ENCODE measurements around the gene ING3.

ING3 gene

DNA sequence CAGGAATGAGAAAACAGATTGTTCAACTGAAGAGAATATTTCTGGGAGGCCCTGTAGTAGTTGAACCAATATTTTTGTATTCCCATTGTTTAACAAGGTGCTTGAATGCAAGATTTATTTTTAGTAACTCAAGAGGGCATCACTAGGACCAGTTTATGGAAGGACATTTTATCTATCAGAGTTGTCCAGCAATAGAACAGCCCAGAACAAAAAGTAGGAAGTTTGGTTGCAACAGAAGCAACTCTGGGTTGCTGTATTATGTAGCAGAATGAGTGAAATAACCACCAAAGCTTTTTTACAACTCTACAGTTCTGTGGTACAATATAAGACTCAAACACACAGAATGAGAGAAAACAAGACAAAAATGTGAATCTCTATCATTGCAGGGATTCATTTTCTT, 72.6 kb downstream of the ING3 start:
- Histone ChIP-seq H3K27me3 (ENCODE audit: low read length) (no peaks in the 10 kb centered on the region), H2AFZ (ENCODE audit: low read depth, low read length, severe bottlenecking) (no peak overlapping the region), H3K9me2 (replicated peaks; ENCODE audit: insufficient read depth, low read length) (no peaks in the 10 kb centered on the region), H3K9me3 (ENCODE audit: insufficient read depth, low read length) (no peaks in the 10 kb centered on the region), H3K9ac (ENCODE audit: low read length) (no peak overlapping the region), H3K79me2 (ENCODE audit: insufficient read depth, low read length) (no peaks in the 10 kb centered on the region), H3K4me3 (ENCODE audit: insufficient read depth, low read length, poor library complexity, severe bottlenecking) (no peak overlapping the region), H4K20me1 (ENCODE audit: low read depth, low read length) (no peaks in the 10 kb centered on the region), H3K36me3 (ENCODE audit: low read length) (no peaks in the 10 kb centered on the region), H3K4me2 (ENCODE audit: low read depth, low read length, poor library complexity, severe bottlenecking) (no peak overlapping the region), H3F3A (ENCODE audit: insufficient read depth) (no peaks in the 10 kb centered on the region), H3K27ac (ENCODE audit: low read depth, low read length) (no peak overlapping the region)
- no peak for TF ChIP-seq EZH2phosphoT487 (conservative IDR thresholded peaks at IDR 0.05; ENCODE audit: low read length)
- TF ChIP-seq, protein P1, sequence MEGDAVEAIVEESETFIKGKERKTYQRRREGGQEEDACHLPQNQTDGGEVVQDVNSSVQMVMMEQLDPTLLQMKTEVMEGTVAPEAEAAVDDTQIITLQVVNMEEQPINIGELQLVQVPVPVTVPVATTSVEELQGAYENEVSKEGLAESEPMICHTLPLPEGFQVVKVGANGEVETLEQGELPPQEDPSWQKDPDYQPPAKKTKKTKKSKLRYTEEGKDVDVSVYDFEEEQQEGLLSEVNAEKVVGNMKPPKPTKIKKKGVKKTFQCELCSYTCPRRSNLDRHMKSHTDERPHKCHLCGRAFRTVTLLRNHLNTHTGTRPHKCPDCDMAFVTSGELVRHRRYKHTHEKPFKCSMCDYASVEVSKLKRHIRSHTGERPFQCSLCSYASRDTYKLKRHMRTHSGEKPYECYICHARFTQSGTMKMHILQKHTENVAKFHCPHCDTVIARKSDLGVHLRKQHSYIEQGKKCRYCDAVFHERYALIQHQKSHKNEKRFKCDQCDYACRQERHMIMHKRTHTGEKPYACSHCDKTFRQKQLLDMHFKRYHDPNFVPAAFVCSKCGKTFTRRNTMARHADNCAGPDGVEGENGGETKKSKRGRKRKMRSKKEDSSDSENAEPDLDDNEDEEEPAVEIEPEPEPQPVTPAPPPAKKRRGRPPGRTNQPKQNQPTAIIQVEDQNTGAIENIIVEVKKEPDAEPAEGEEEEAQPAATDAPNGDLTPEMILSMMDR (IDR thresholded peaks at IDR 0.05; ENCODE audit: insufficient read depth, low read length, poor library complexity, severe bottlenecking) = no peak

DNA sequence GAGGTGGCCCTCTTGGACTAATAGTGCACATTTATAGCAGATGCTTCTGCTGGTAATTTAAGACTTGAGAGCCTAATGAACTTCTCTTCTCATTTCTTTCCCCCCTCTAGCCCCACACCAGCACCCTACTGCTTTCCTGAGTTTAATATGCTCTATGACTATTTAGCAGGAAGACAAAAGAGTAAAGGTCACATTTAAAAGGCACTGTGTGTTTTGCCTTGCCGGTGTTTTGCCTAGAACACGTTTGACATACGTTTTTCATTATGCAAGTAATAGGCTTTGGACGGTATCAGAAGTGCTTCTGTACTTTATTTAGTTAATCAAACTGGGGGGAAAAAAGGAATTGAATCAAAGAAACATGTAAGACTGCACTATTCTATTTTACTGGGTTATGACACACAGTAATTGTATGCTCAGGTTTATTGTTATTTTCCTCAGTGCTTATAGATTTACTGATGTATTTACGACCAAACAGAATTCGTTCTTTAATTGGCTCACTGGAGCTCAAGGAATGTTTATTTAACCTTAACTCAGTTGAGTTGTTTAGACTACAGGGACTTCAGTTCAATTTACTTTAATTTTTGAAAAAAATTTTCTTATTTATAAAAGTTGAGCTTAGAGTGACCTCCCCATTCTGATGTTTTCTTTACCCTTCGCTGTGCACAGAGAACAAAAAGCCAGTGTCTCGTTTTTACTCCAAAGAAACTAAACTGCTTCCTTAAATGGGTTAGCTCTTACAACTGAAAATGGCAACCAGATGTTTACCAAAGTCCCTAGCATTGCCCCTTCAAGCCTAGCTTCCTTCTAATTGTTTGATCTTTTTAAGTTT, 73.3 kb downstream of the ING3 start:
- no peak overlapping the region for H2AFZ ChIP-seq (ENCODE audit: low read depth, low read length, severe bottlenecking)
- H3K27ac ChIP-seq (ENCODE audit: low read depth, low read length) = no peak overlapping the region
- no peak overlapping the region for H3K4me2 ChIP-seq (ENCODE audit: low read depth, low read length, poor library complexity, severe bottlenecking)

DNA sequence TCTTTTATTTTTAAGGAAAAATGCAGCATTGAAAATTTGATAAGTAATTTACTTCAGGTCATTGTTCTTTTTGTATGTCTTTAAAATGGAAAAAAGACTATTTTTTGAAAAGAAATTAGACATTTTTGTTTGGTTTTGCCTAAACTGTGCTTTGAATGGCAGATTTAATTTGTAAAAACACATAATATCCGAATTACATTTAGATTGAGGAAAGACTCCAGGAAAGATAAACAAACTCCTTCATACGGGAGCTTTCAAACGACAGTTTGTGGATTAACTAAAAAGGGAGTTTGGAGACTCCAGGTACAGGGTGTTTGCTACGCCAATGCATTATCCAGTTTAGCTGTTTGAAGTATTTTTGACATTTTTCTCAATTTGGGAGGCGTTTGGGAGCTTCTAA, 74.0 kb downstream of the ING3 start:
- Histone ChIP-seq H3K4me3 (ENCODE audit: insufficient read depth, low read length, poor library complexity, severe bottlenecking) (no peak overlapping the region), H3F3A (ENCODE audit: insufficient read depth) (no peaks in the 10 kb centered on the region), H3K27ac (ENCODE audit: low read depth, low read length) (no peak overlapping the region), H2AFZ (ENCODE audit: low read depth, low read length, severe bottlenecking) (no peak overlapping the region), H3K27me3 (ENCODE audit: low read length) (no peaks in the 10 kb centered on the region), H3K9me3 (ENCODE audit: insufficient read depth, low read length) (no peaks in the 10 kb centered on the region), H4K20me1 (ENCODE audit: low read depth, low read length) (no peaks in the 10 kb centered on the region), H3K9me2 (replicated peaks; ENCODE audit: insufficient read depth, low read length) (no peaks in the 10 kb centered on the region), H3K9ac (ENCODE audit: low read length) (no peak overlapping the region), H3K4me2 (ENCODE audit: low read depth, low read length, poor library complexity, severe bottlenecking) (no peak overlapping the region), H3K79me2 (ENCODE audit: insufficient read depth, low read length) (no peaks in the 10 kb centered on the region), H3K36me3 (ENCODE audit: low read length) (no peaks in the 10 kb centered on the region)
- no peak for TF ChIP-seq EZH2phosphoT487 (conservative IDR thresholded peaks at IDR 0.05; ENCODE audit: low read length)
- TF ChIP-seq, protein P1 (IDR thresholded peaks at IDR 0.05; ENCODE audit: insufficient read depth, low read length, poor library complexity, severe bottlenecking) = no peak

More for the DNA sequence above, 73.3 kb downstream of the ING3 start:
- no peaks in the 10 kb centered on the region for H3F3A ChIP-seq (ENCODE audit: insufficient read depth)
- H3K9me2 ChIP-seq (replicated peaks; ENCODE audit: insufficient read depth, low read length) = no peaks in the 10 kb centered on the region
- no peaks in the 10 kb centered on the region for H3K36me3 ChIP-seq (ENCODE audit: low read length)
- H4K20me1 ChIP-seq (ENCODE audit: low read depth, low read length) = no peaks in the 10 kb centered on the region
- TF ChIP-seq, protein P1 (IDR thresholded peaks at IDR 0.05; ENCODE audit: insufficient read depth, low read length, poor library complexity, severe bottlenecking) = no peak
- no peak for TF ChIP-seq EZH2phosphoT487 (conservative IDR thresholded peaks at IDR 0.05; ENCODE audit: low read length)
- H3K9me3 ChIP-seq (ENCODE audit: insufficient read depth, low read length) = no peaks in the 10 kb centered on the region
- no peaks in the 10 kb centered on the region for H3K27me3 ChIP-seq (ENCODE audit: low read length)
- no peak overlapping the region for H3K9ac ChIP-seq (ENCODE audit: low read length)
- no peak overlapping the region for H3K4me3 ChIP-seq (ENCODE audit: insufficient read depth, low read length, poor library complexity, severe bottlenecking)
- no peaks in the 10 kb centered on the region for H3K79me2 ChIP-seq (ENCODE audit: insufficient read depth, low read length)
